DMS79 treated with DMSO at 0.1 percent for 48 hours (cell line): ENCODE results near the gene RPTOR.

Experiments
- DNase-seq: peaks from one replicate; lab custom pipeline; 2025; lab: John Stamatoyannopoulos, UW

Gene RPTOR

GRCh38 chr17:80666867-80667266 lies 122.2 kb downstream of the RPTOR start:
- DNase-seq = no peak

- no peak for DNase-seq
These were observed 123.0 kb downstream of the RPTOR start for GRCh38 chr17:80667462-80668277.

GRCh38 chr17:80668375-80669148 lies 123.9 kb downstream of the RPTOR start:
- no peak for DNase-seq

GRCh38 chr17:80671039-80671824 lies 126.6 kb downstream of the RPTOR start:
- DNase-seq = no peak

- no peak for DNase-seq
These were observed 127.1 kb downstream of the RPTOR start for GRCh38 chr17:80671825-80672110.

- peak; percentile 42 for DNase-seq
These were observed 128.7 kb downstream of the RPTOR start for GRCh38 chr17:80673152-80673920.

GRCh38 chr17:80675438-80676095 lies 130.9 kb downstream of the RPTOR start:
- no peak for DNase-seq

GRCh38 chr17:80676096-80676466 lies 131.4 kb downstream of the RPTOR start:
- DNase-seq = no peak

- DNase-seq = no peak
These were observed 131.9 kb downstream of the RPTOR start for GRCh38 chr17:80676564-80676963.

- no peak for DNase-seq
These were observed 132.6 kb downstream of the RPTOR start for GRCh38 chr17:80677214-80677756.

- no peak for DNase-seq
These were observed 135.2 kb downstream of the RPTOR start for GRCh38 chr17:80679816-80680215.

GRCh38 chr17:80681215-80681614 lies 136.6 kb downstream of the RPTOR start:
- no peak for DNase-seq

GRCh38 chr17:80682372-80682771 lies 137.7 kb downstream of the RPTOR start:
- no peak for DNase-seq

GRCh38 chr17:80683625-80684104 lies 139.0 kb downstream of the RPTOR start:
- DNase-seq = no peak

- DNase-seq = no peak
These were observed 143.2 kb downstream of the RPTOR start for GRCh38 chr17:80687839-80688238.

- DNase-seq = no peak
These were observed 144.5 kb downstream of the RPTOR start for GRCh38 chr17:80689129-80689619.

GRCh38 chr17:80691784-80692183 lies 147.1 kb downstream of the RPTOR start:
- DNase-seq = no peak

- no peak for DNase-seq
These were observed 148.4 kb downstream of the RPTOR start for GRCh38 chr17:80692931-80693467.

- DNase-seq = no peak
These were observed 148.9 kb downstream of the RPTOR start for GRCh38 chr17:80693511-80693910.
